ENCODE data around the gene APCDD1L.

DNA sequence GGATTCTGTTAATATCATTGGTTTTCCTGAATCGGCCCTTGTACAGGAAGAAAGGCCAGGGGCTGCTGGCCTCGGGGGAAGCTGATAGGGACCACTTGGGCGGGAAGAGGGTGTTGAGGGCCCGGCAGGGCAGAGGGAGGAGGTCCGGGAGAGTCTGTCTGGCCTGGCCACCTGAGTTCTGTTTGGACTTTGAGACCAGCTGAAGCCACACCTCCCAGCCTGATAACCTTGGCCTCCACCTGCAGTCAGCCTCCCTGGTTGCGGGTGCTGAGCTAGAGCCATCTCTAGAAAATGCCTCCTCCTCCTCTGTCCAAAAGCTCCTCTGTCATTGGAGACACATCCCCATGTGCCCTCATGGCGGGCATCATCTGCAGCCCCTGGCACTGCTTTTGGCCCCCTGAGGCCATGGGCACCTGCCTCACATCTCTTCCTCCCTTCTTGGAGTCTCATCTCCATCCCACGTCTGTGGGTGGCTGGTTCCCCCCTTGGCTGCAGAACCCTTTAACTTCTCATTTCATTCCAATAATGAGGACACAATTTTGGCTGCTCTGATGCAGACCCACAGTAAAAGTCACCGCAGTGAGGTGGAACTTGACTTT lies 16.6 kb downstream of the APCDD1L start:
- TF ChIP-seq YY1 (IDR thresholded peaks at IDR 0.05; ENCODE audit: insufficient read depth, insufficient read length) (no peak), SUZ12 (IDR thresholded peaks at IDR 0.05; ENCODE audit: extremely low read depth, insufficient read depth, insufficient read length) (no peak)
